Activated CD8-positive, alpha-beta T cell treated with anti-CD3 and anti-CD28 coated beads for 36 hours (primary cell): ENCODE measurements around the gene KRT37. TPM values are rescaled to one million over a fixed set of nuclear protein-coding genes. Genes with fewer than 3 reads are reported as not detected.
"Not testable (repeated sequence)": the region's sequence is repeated elsewhere in the genome, so short reads cannot be mapped to it uniquely, and the experiment has no call there.

Experiments used
- ATAC-seq: fragments of 200-7000 bp; cut with Tn5 transposase; one replicate; pipeline ENCODE4 v1.10.0; 2021; ENCODE audit warnings: mild to moderate bottlenecking, moderate library complexity
- CTCF ChIA-PET: fragments of 350-600 bp; sonication (Branson Sonifier 250); formaldehyde crosslinking; loops from one replicate; lab custom pipeline; 2021; ENCODE audit warnings: antibody characterized with exemption; lab: Charles Lee
- POLR2A ChIA-PET: fragments of 350-600 bp; sonication (Branson Sonifier 250); formaldehyde crosslinking; loops from one replicate; lab custom pipeline; 2021; ENCODE audit warnings: antibody characterized with exemption; lab: Charles Lee
- DNase-seq: peaks from one replicate; pipeline ENCODE4 v3.0.0-alpha.2; 2020
- H3K27ac Mint-ChIP-seq: one replicate; pipeline ENCODE4 v1.8.0; 2021; ENCODE audit warnings: mild to moderate bottlenecking, mixed read lengths
- H3K27me3 Mint-ChIP-seq: one replicate; pipeline ENCODE4 v1.8.0; 2021; ENCODE audit warnings: mixed read lengths
- H3K36me3 Mint-ChIP-seq: one replicate; pipeline ENCODE4 v1.8.0; 2021; ENCODE audit warnings: low read depth, mixed read lengths
- H3K4me1 Mint-ChIP-seq: one replicate; pipeline ENCODE4 v1.8.0; 2021; ENCODE audit warnings: low read depth, mixed read lengths
- H3K4me3 Mint-ChIP-seq: one replicate; pipeline ENCODE4 v1.8.0; 2021; ENCODE audit warnings: mild to moderate bottlenecking, moderate library complexity, mixed read lengths
- H3K9me3 Mint-ChIP-seq: one replicate; pipeline ENCODE4 v1.8.0; 2021; ENCODE audit warnings: mixed read lengths
- CTCF ChIP-seq: fragments of 200-600 bp; IDR thresholded peaks from one replicate; pipeline ENCODE4 v1.8.0; 2022; ENCODE audit warnings: antibody characterized with exemption, mild to moderate bottlenecking
- intact Hi-C: fragments of 100-400 bp; cut with micrococcal nuclease; formaldehyde crosslinking; loops from one replicate; pipeline ENCODE4 v1.10.0; 2022
- total RNA-seq, 2 experiments: library from RNA; stranded (reverse); gene quantifications; one replicate each; pipeline ENCODE4 v1.2.3, GENCODE V29; 2021

Gene KRT37
- total RNA-seq, 2 experiments from 2014 or later: not detected

GRCh38 chr17:41386227-41386626, 38.2 kb downstream of the KRT37 start:
- Mint-ChIP-seq H3K4me3 (no peak overlapping the region), H3K4me1 (no peaks in the 10 kb centered on the region), H3K36me3 (no peaks in the 10 kb centered on the region), H3K9me3 (peaks cover 9% of the 10 kb centered on the region), H3K27ac (no peak overlapping the region), H3K27me3 (peaks cover 2% of the 10 kb centered on the region)
- ChIA-PET CTCF (no interaction called here), POLR2A (no interaction called here)
- no peak for TF ChIP-seq CTCF
- DNase-seq (no peak), ATAC-seq (no peak)
- intact Hi-C loops: no loop called here

GRCh38 chr17:41383690-41384089, 40.7 kb downstream of the KRT37 start:
- CTCF ChIA-PET: no interaction called here
- Mint-ChIP-seq H3K27ac (no peak overlapping the region), H3K36me3 (no peaks in the 10 kb centered on the region), H3K4me3 (no peak overlapping the region), H3K27me3 (no peaks in the 10 kb centered on the region), H3K9me3 (peaks cover 9% of the 10 kb centered on the region), H3K4me1 (no peaks in the 10 kb centered on the region)
- TF ChIP-seq CTCF: no peak
- POLR2A ChIA-PET: no interaction called here
- no peak for ATAC-seq
- intact Hi-C loops: no loop called here
- no peak for DNase-seq

- ATAC-seq (no peak), DNase-seq (no peak)
- no peak for TF ChIP-seq CTCF
- Mint-ChIP-seq H3K4me3 (no peak overlapping the region), H3K4me1 (peaks cover 6% of the 10 kb centered on the region), H3K27me3 (no peaks in the 10 kb centered on the region), H3K27ac (no peak overlapping the region), H3K9me3 (peaks cover 6% of the 10 kb centered on the region), H3K36me3 (no peaks in the 10 kb centered on the region)
- intact Hi-C loops: no loop called here
- POLR2A ChIA-PET: no interaction called here
- CTCF ChIA-PET: interaction anchor here (0.9 kb wide), 1 partner anchor 28 kb away, joined by 3 read pairs; no protein-coding TSS in a partner anchor
Observed at GRCh38 chr17:41382394-41382793, 42.0 kb downstream of the KRT37 start.

- intact Hi-C loops, H3K4me3 Mint-ChIP-seq, H3K4me1 Mint-ChIP-seq, H3K36me3 Mint-ChIP-seq, H3K27ac Mint-ChIP-seq, ATAC-seq, H3K27me3 Mint-ChIP-seq, DNase-seq, H3K9me3 Mint-ChIP-seq: not testable (repeated sequence)
- ChIA-PET POLR2A (interaction anchor here (1.7 kb wide), 1 partner anchor 22 kb away, joined by 4 read pairs; no protein-coding TSS in a partner anchor), CTCF (interaction anchor here (0.9 kb wide), 1 partner anchor 28 kb away, joined by 3 read pairs; no protein-coding TSS in a partner anchor)
Observed at GRCh38 chr17:41381943-41382342, 42.4 kb downstream of the KRT37 start, which contains the start of gene KRT34. Gene KRT34 (minus strand): TSS chr17:41382306. CDS start chr17:41382246, 60 bp downstream.

- H3K27ac Mint-ChIP-seq, CTCF ChIA-PET, H3K4me1 Mint-ChIP-seq, intact Hi-C loops, H3K9me3 Mint-ChIP-seq, POLR2A ChIA-PET, DNase-seq, ATAC-seq, H3K27me3 Mint-ChIP-seq, H3K4me3 Mint-ChIP-seq, H3K36me3 Mint-ChIP-seq: not testable (repeated sequence)
Observed at GRCh38 chr17:41380091-41380490, 44.3 kb downstream of the KRT37 start.

- intact Hi-C loops: no loop called here
- H3K27me3 Mint-ChIP-seq: no peaks in the 10 kb centered on the region
- ATAC-seq (no peak), DNase-seq (no peak)
- ChIA-PET CTCF (no interaction called here), POLR2A (no interaction called here)
- H3K4me1 Mint-ChIP-seq: peaks cover 6% of the 10 kb centered on the region
- H3K36me3 Mint-ChIP-seq: no peaks in the 10 kb centered on the region
- TF ChIP-seq CTCF: no peak
- H3K27ac Mint-ChIP-seq: no peak overlapping the region
- peaks cover 3% of the 10 kb centered on the region for H3K9me3 Mint-ChIP-seq
- no peak overlapping the region for H3K4me3 Mint-ChIP-seq
Observed at GRCh38 chr17:41377546-41377945, 46.8 kb downstream of the KRT37 start.

Other genes starting within 250 kb of the KRT37 start
- not detected for gene KRTAP4-2, start 246.4 kb downstream of the KRT37 start, total RNA-seq
- not detected for gene KRTAP4-1, start 239.7 kb downstream of the KRT37 start, total RNA-seq
- not detected for gene KRTAP9-1, start 234.7 kb downstream of the KRT37 start, total RNA-seq
- not detected for gene KRTAP9-2, start 197.9 kb downstream of the KRT37 start, total RNA-seq
- not detected for gene KRTAP9-3, start 192.1 kb downstream of the KRT37 start, total RNA-seq
- not detected for gene KRTAP9-8, start 186.6 kb downstream of the KRT37 start, total RNA-seq
- gene KRTAP9-4, start 174.9 kb downstream of the KRT37 start, total RNA-seq: not detected
- gene KRTAP9-9, start 169.2 kb downstream of the KRT37 start, total RNA-seq: not detected
- not detected for gene KRTAP9-6, start 159.2 kb downstream of the KRT37 start, total RNA-seq
- gene KRTAP9-7, start 148.9 kb downstream of the KRT37 start, total RNA-seq: not detected
- not detected for gene KRTAP29-1, start 121.7 kb downstream of the KRT37 start, total RNA-seq
- gene KRTAP16-1, start 115.3 kb downstream of the KRT37 start, total RNA-seq: not detected
- gene KRTAP17-1, start 108.9 kb downstream of the KRT37 start, total RNA-seq: not detected
- gene KRT33A, start 73.8 kb downstream of the KRT37 start, total RNA-seq: not detected
- not detected for gene KRT33B, start 54.8 kb downstream of the KRT37 start, total RNA-seq
- gene KRT34, start 42.3 kb downstream of the KRT37 start, total RNA-seq: not detected
- gene KRT31, start 27.0 kb downstream of the KRT37 start, total RNA-seq: not detected
- gene KRT38, start 16.4 kb upstream of the KRT37 start, total RNA-seq: not detected
- not detected for gene KRT32, start 42.8 kb upstream of the KRT37 start, total RNA-seq
- not detected for gene KRT35, start 56.6 kb upstream of the KRT37 start, total RNA-seq
- not detected for gene KRT36, start 65.3 kb upstream of the KRT37 start, total RNA-seq
- gene KRT13, start 81.0 kb upstream of the KRT37 start, total RNA-seq: not detected
- not detected for gene KRT15, start 94.3 kb upstream of the KRT37 start, total RNA-seq
- not detected for gene KRT19, start 103.7 kb upstream of the KRT37 start, total RNA-seq
- not detected for gene KRT9, start 147.5 kb upstream of the KRT37 start, total RNA-seq
- gene KRT14, start 162.3 kb upstream of the KRT37 start, total RNA-seq: not detected
- not detected for gene KRT16, start 188.2 kb upstream of the KRT37 start, total RNA-seq
- gene KRT17, start 200.0 kb upstream of the KRT37 start, total RNA-seq: not detected